Skin of body (tissue), 3 donors: ENCODE results near the gene MRC2. TPM values are rescaled to one million over a fixed set of nuclear protein-coding genes. Genes with fewer than 3 reads are reported as not detected.

Source experiments
- DNase-seq: peaks from one replicate; lab custom pipeline; 2025; lab: John Stamatoyannopoulos, UW
- small RNA-seq: library from RNA; depleted of rRNA; stranded (forward); fragments of <200 nt; gene quantifications from one replicate; pipeline ENCODE3, GENCODE V24; 2014; ENCODE audit warnings: low replicate concordance
- total RNA-seq: library from RNA; depleted of rRNA; stranded (reverse); fragments of >200 nt; gene quantifications from one replicate; pipeline ENCODE4 v1.2.3, GENCODE V29; 2014

Gene MRC2
- total RNA-seq, 1 donor from 2014 or later, result 147 TPM

GRCh38 chr17:62718429-62718828, 91.0 kb downstream of the MRC2 start:
- no peak for DNase-seq

GRCh38 chr17:62719586-62719985, 92.1 kb downstream of the MRC2 start:
- no peak for DNase-seq

DNA sequence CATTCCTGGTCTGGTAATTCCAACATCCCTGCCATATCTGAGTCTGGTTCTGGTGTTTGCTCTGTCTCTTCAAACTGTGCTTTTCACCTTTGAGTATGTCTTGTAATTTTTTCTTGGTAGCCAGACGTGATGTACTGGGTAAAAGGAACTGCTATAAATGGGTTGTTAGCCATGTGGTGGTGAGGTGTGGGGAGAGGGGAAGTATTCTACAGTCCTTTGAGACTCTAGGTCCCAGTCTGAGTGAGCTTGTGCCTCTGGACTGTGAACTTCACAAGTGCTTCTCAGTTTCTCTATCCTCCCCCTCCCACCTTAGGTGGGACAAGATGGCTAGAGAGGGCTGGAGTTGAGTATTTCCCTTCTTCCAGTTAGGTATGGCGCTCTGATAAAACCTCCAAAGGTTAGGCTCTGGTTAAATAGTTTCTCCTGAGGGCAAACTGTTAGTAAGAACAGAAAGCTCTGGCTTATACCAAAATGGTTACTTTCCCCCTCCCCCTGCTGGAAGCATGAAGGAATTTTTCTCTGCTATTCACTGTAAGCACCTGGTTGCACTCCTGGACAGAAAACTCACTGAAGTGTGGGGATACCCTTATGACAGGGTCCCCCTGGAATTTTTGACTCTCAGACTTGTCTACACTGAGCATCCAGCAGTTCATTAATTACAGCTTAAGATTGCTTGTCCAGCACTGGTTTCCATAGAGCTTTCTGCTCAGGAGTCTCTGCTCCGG, 92.8 kb downstream of the MRC2 start:
- no peak for DNase-seq

- DNase-seq, result no peak
These were observed 95.2 kb downstream of the MRC2 start for GRCh38 chr17:62722625-62723024.

GRCh38 chr17:62723842-62724241, 96.4 kb downstream of the MRC2 start:
- DNase-seq, result no peak

- no peak for DNase-seq
These were observed 97.1 kb downstream of the MRC2 start for GRCh38 chr17:62724398-62725146.

DNA sequence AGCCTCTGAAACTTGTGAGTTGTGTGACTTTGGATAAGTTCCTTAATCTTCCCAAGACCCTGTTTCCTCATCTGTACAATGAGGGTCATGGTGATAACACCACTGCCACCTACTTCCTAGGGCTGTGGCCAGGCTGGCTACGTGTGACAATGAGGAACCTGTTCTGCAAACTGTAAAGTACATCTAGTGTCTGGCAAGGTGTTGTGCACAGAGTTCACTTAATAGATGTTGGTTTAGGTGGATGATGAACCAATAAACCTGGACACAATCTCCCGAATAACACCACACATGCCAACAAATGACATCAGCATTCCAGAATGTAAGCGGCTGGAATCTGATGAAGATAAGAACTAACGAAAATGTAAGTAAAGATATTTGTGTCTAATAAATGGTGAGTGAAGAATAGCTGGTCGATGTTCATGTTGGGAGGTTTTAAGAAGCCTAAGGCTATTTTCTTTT, 98.3 kb downstream of the MRC2 start:
- DNase-seq, result no peak

DNA sequence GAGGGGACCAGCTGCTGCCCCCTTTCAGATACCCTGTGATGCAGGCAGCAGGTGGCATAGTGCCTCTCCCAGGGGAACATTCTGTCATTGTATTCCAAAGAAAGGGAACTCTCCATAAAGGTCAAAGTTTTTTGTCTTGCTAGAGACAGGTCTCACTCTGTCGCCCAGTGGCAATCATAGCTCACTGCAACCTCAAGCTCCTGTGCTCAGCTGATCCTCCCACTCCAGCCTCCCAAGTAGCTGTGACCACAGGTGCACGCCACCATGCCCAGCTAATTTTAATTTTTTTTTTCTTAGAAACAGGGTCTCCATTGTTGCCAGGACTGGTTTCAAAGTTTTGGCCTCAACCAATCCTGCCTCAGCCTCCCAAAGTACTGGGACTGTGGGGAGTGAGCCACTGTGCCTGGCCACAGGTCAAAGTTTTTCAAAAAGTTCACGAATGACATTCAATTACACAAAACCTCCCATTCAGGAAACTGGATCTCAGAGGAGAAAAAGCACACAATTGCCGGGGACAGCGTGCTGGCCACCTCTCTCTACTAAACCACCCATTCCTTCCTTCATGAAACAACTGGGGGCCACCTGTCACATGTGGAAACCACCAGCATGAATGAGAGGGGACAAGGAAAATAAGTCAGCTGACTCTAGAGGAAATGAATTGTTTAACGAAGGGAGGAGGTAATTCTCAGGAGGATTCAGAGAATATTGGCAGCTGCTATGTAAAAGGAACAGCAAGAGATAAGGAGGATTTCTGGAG, 100.6 kb downstream of the MRC2 start:
- DNase-seq, result no peak

GRCh38 chr17:62732125-62732524, 104.7 kb downstream of the MRC2 start:
- no peak for DNase-seq

DNA sequence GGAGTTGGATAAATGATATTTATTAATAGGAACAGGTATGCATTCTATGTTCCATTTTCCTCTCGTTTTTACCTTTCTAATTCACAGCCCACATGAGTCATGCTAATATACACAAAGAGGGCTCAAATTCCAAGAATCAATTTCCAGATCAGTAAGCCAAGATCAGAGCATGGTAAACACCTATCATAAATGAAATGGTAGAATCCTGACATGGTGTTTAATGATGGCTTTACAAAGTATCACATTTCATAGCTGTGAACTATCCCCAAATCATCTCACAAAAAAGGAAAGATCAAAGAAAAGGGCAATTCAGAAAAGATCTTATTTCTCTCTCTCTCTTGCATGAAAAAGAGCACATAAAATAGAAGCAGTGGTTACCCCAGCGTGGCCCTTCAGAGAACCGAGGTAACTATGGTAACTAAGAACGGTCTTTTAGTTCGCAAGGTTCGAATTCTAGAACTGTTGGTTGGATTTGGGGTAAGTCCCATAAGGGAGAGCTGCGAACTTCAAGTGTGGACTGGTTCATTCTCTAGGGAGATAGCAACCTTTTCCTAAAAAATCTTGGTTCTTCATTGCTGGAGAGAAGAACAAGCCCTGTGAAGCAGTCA, 107.7 kb downstream of the MRC2 start:
- no peak for DNase-seq

DNA sequence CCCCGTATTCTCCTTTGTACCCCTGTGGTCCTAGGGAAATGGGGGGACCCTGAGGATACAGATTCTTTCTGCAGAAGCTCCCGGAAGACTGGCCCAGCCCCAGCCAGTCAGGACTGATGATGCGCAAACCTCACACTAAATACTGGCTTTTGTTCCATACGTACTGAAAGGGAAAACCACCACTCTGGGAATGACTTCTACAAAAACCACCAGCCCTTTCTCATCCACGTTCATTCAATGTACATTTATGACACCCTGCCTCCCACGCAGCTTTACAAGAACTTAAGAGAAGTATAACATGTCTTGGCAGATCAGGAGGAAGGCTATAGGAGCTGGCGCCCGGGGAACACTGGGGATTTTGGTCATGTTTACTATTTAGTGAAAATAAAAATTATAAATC, 110.0 kb downstream of the MRC2 start:
- DNase-seq, result no peak

DNA sequence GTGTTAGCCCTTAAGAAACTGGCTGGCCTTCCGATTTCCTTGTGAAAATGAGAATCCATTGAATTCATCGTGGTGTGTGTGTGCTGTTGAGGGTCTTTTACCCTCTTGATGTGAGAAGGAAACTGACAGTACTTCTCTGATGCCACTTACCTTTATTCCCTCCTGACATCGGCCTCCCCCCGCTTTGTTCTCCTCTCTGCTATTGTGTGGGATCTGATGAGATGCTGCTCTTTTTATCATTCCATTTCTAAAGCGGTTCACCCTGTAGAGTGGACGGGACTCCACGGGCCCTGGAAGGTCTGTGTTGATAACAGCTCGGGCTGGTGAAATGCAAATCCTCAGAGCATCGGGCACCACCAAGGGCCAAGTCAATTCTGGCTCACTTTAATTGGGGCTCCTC, 110.8 kb downstream of the MRC2 start:
- DNase-seq, result no peak

DNA sequence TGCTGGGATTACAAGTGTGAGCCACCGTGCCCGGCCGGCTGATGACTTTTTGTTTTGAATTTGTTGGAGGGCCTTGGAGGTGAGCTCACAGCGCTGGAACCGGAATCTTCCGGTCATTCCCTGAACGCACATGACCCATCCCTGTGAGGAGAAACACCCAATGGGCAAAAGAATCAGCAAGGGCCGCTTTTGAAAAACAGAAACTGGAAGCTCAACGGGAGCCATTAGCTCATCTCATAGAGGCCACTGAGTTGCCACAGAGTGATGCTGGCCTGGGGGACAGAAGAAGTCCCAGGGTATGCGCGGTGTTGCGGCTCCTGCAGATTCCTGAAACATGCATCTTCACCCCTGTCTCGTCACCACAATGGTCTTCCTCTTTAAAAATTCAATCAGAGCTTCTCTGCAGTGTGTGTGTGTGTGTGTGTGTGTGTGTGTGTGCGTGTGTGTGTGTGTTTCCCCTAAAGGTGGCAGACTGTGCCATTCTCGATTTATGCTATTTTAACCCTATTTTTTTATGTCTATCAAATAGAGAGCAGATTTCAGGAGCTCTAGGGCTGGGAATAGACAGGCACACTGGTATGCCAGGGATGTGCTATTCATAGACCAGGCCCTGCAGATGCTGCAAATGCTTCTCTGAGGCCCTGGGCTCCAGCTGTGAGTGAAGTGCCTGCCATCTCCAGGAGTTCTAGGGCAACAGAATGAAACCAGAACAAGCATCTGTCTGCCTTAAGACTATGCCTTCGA, 112.3 kb downstream of the MRC2 start:
- DNase-seq, result peak; percentile 42

DNA sequence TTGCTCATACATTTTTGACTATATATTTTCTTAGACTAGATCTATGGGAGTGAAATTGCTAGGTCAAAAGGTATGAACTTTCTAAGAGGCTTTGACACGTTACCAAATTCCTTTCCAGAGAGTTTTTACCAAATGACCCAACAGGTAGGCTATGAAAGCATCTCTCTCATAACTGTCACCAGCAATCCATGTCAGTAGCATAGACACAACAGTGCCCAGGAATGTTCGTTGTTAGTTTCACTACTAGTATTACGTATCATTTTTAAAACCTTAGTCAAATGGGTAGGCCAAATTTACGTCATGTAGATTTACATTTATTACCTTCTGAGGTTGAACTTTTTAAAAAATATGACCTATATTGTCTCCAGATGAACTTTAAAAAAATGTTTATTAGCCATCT, 113.8 kb downstream of the MRC2 start:
- DNase-seq, result no peak

Small RNA genes lying within 50 kb of the gene (small RNA-seq; reads per million reads assigned to genes)
- gene RF00019 (not detected), gene RNU6-446P (not detected)

Other genes starting within 250 kb of the MRC2 start
- not detected for gene EFCAB3, start 247.1 kb upstream of the MRC2 start, total RNA-seq
- gene METTL2A, start 203.8 kb upstream of the MRC2 start, total RNA-seq, result 20.1 TPM
- 52.0 TPM for gene TLK2, start 148.8 kb upstream of the MRC2 start, total RNA-seq
- gene MARCHF10, start 180.6 kb downstream of the MRC2 start, total RNA-seq, result not detected